HepG2 (cell line): Measurements from ENCODE around the gene ADGRG1. TPM values are rescaled to one million over a fixed set of nuclear protein-coding genes. Genes with fewer than 3 reads are reported as not detected.

ENCODE experiments used
- ATAC-seq: fragments of 200-7000 bp; cut with Tn5 transposase; 3 replicates; pipeline ENCODE4 v1.9.1; 2020; ENCODE audit warnings: mild to moderate bottlenecking, moderate library complexity
- BruUV-seq: library from RNA; stranded (reverse); fragments of 400-500 nt; replicated peaks from 2 replicates; lab custom pipeline; 2021; lab: Mats Ljungman, UMichigan
- CTCF ChIA-PET: fragments of 300-600 bp; formaldehyde crosslinking; extraction: SDS; loops from one replicate; lab custom pipeline; 2021; ENCODE audit warnings: low total read pairs, inconsistent platforms, low intra/inter-chr PET ratio; lab: Yijun Ruan, JAX
- POLR2A ChIA-PET: fragments of 350-600 bp; sonication (Branson Sonifier 250); formaldehyde crosslinking; loops from one replicate; lab custom pipeline; 2020; ENCODE audit warnings: antibody characterized with exemption, inconsistent platforms; lab: Yijun Ruan, JAX
- DNase-seq: peaks from one replicate; pipeline ENCODE4 v3.0.0-alpha.2; 2015; ENCODE audit warnings: low spot score
- FAIRE-seq: peaks from 3 replicates; lab custom pipeline; 2011; peaks lifted over from hg19 to GRCh38; lab: Jason Lieb, UNC
- H2AFZ ChIP-seq: one replicate; pipeline ENCODE4 v1.6.1; 2011; ENCODE audit warnings: low read length, inconsistent platforms
- H3K27ac ChIP-seq: fragments of 300-600 bp; 3 replicates; pipeline ENCODE4 v1.8.0; 2011; ENCODE audit warnings: mixed run types, mild to moderate bottlenecking, mixed read lengths, low read length, inconsistent platforms; ENCODE audit not compliant: insufficient read depth; ENCODE audit errors: extremely low read length
- H3K27me3 ChIP-seq, 2 experiments: fragments of 200-600 bp in 1 of 2; 2 replicates in 1 of 2; 3 replicates in 1 of 2; pipeline versions ENCODE4 v1.6.0 to v1.8.0; 2011; ENCODE audit warnings: low read length in 2 of 2, mild to moderate bottlenecking in 2 of 2, moderate library complexity in 2 of 2, inconsistent platforms in 1 of 2; ENCODE audit not compliant: insufficient read depth in 2 of 2, control insufficient read depth in 1 of 2
- H3K36me3 ChIP-seq, 2 experiments: fragments of 200-600 bp in 1 of 2; replicated peaks in 1 of 2; 2 replicates in 1 of 2; 3 replicates in 1 of 2; pipeline versions ENCODE4 v1.5.1 to v1.8.0; 2011; ENCODE audit warnings: low read length in 2 of 2, inconsistent platforms in 1 of 2; ENCODE audit not compliant: insufficient read depth in 2 of 2, control insufficient read depth in 1 of 2
- H3K4me1 ChIP-seq: 2 replicates; pipeline ENCODE4 v1.5.1; 2012; ENCODE audit warnings: low read length, inconsistent platforms; ENCODE audit not compliant: insufficient read depth
- H3K4me2 ChIP-seq: 2 replicates; pipeline ENCODE4 v1.6.0; 2011; ENCODE audit warnings: low read depth, low read length, inconsistent platforms
- H3K4me3 ChIP-seq, 3 experiments: fragments of 200-600 bp in 1 of 3; sonication (generic), shearing (Covaris generic) in 1 of 3; replicated peaks in 1 of 3; 2 replicates each; pipeline ENCODE4 v1.5.1; 2011 to 2016; ENCODE audit warnings: low read length in 3 of 3, inconsistent platforms in 2 of 3, low read depth in 2 of 3, mild to moderate bottlenecking in 2 of 3, control low read depth in 1 of 3, mixed read lengths in 1 of 3; ENCODE audit not compliant: insufficient read depth in 1 of 3
- H3K79me2 ChIP-seq: one replicate; pipeline ENCODE4 v1.6.1; 2011; ENCODE audit warnings: low read length, inconsistent platforms; ENCODE audit not compliant: insufficient read depth
- H3K9ac ChIP-seq: 2 replicates; pipeline ENCODE4 v1.6.0; 2011; ENCODE audit warnings: mild to moderate bottlenecking, low read depth, low read length, inconsistent platforms; ENCODE audit not compliant: insufficient read depth
- H3K9me3 ChIP-seq: 2 replicates; pipeline ENCODE4 v1.5.1; 2012; ENCODE audit warnings: mild to moderate bottlenecking, low read length
- H4K20me1 ChIP-seq: 2 replicates; pipeline ENCODE4 v1.6.0; 2011; ENCODE audit warnings: inconsistent platforms, mild to moderate bottlenecking, low read length, moderate library complexity; ENCODE audit not compliant: insufficient read depth
- CSRNP2 ChIP-seq: sonication (generic); formaldehyde crosslinking; conservative IDR thresholded peaks from 2 replicates; pipeline ENCODE4 v1.8.0; 2022; ENCODE audit warnings: low read depth, missing genetic modification reagents
- HOXA9 ChIP-seq: sonication (generic); formaldehyde crosslinking; IDR thresholded peaks from 2 replicates; pipeline ENCODE4 v1.8.1; 2022; ENCODE audit warnings: missing genetic modification reagents, mild to moderate bottlenecking, moderate library complexity, borderline replicate concordance
- NFE2L1 ChIP-seq: sonication (generic); formaldehyde crosslinking; IDR thresholded peaks from 2 replicates; pipeline ENCODE4 v1.4.0; 2020; ENCODE audit warnings: missing genetic modification reagents, mild to moderate bottlenecking, borderline replicate concordance
- ZNF550 ChIP-seq: sonication (generic); formaldehyde crosslinking; IDR thresholded peaks from 2 replicates; pipeline ENCODE4 v1.4.0; 2020; ENCODE audit warnings: mild to moderate bottlenecking, missing genetic modification reagents, borderline replicate concordance
- ZNF768 ChIP-seq: sonication (generic); formaldehyde crosslinking; IDR thresholded peaks from 2 replicates; pipeline ENCODE4 v1.4.0; 2020; ENCODE audit warnings: missing genetic modification reagents
- WGBS: methylation state at CpG from one replicate; pipeline ENCODE4 v1.1.6; 2017; ENCODE audit warnings: low lambda C conversion rate; 5-methylcytosine and 5-hydroxymethylcytosine counted together
- in situ Hi-C: cut with HindIII; loops from 2 replicates; pipeline ENCODE4 v1.10.0; 2017; ENCODE audit warnings: low pct_unique_long_range_greater_than_20kb; ENCODE audit not compliant: extremely low pct_ligation_motif_present
- intact Hi-C: fragments of 100-400 bp; cut with micrococcal nuclease; formaldehyde crosslinking; loops from one replicate; pipeline ENCODE4 v1.10.0; 2022; ENCODE audit not compliant: unreplicated experiment
- polyA plus RNA-seq, 8 experiments: library from polyadenylated mRNA; depleted of rRNA in 3 of 8; stranded (reverse) in 7 of 8; unstranded in 1 of 8; fragments of >200 nt; fragmentation: Illumina TruSeq in 4 of 8; extraction: Trizol in 4 of 8; gene quantifications; 2 replicates each; pipeline versions ENCODE4 v1.2.1 to v1.2.3, GENCODE V29; 2011 to 2016; ENCODE audit warnings: low read depth in 4 of 8, missing spikeins in 1 of 8, mixed read lengths in 1 of 8; ENCODE audit not compliant: insufficient read depth in 1 of 8
- total RNA-seq, 5 experiments: library from RNA; depleted of rRNA; stranded (reverse); fragments of >200 nt; fragmentation: Illumina TruSeq; extraction: Trizol; gene quantifications; 2 replicates each; pipeline ENCODE4 v1.2.3, GENCODE V29; 2016; ENCODE audit warnings: low read depth in 1 of 5
- TF ChIP-seq, protein P1 (sequence below): sonication (generic); formaldehyde crosslinking; IDR thresholded peaks from 2 replicates; pipeline ENCODE4 v1.5.0; 2020; ENCODE audit warnings: missing genetic modification reagents

Gene ADGRG1
- total and polyA plus RNA-seq, 2 of the 13 experiments (the other 11 are each of a cell fraction or from before 2014, with no cell fraction given), result 2.7 to 5.9 TPM

DNA sequence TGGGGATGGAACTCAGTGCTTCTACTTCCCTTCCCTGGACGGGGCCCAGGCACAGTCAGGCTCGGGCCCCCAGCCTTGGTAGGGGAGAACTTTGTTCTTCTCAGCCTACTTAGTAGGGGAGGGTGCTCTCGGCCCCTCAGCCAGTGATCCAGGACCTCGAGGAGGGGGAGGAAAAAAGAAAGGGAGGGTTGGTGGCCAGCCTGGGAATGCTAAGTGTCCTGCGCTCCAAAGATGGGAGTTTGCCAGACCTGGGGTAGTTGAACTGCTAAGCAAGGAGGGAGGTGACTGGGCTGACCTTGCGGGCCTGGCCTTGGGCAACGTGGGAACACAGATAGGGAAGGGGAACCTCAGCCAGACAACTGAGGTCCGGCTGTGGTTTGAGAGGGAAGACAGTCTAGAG lies 12.2 kb downstream of the ADGRG1 start:
- Histone ChIP-seq H3K4me3 (no peak overlapping the region), H3K9ac (no peak overlapping the region), H3K79me2 (no peaks in the 10 kb centered on the region), H3K4me1 (peaks cover 73% of the 10 kb centered on the region), H3K27me3 (no peaks in the 10 kb centered on the region), H3K27ac (no peak overlapping the region), H2AFZ (no peak overlapping the region), H3K9me3 (no peaks in the 10 kb centered on the region), H3K36me3 (no peaks in the 10 kb centered on the region), H3K4me2 (no peak overlapping the region), H4K20me1 (no peaks in the 10 kb centered on the region)
- POLR2A ChIA-PET, result interaction anchor here (1.1 to 1.2 kb wide), 3 partner anchors 17 to 95 kb away, joined by 3 read pairs; no protein-coding TSS in a partner anchor
- BruUV-seq, result no TSS peak
- in situ Hi-C loops, result no loop called here
- DNase-seq, result no peak
- intact Hi-C loops, result no loop called here
- WGBS, result 42% methylated on average over 8 of the region's 8 CpGs
- peak; percentile 7; the same call in 1 of the 3 replicates for ATAC-seq
- no peak for FAIRE-seq
- CTCF ChIA-PET, result interaction anchor here (2.2 kb wide), 1 partner anchor 8 kb away, joined by 5 read pairs; no protein-coding TSS in a partner anchor
- TF ChIP-seq ZNF550 (CRISPR knock-in tag) (0 out of 2 replicates have a peak, but pooled peaks have one; percentile 41), NFE2L1 (CRISPR knock-in tag) (no peak)
- TF ChIP-seq, protein P1, sequence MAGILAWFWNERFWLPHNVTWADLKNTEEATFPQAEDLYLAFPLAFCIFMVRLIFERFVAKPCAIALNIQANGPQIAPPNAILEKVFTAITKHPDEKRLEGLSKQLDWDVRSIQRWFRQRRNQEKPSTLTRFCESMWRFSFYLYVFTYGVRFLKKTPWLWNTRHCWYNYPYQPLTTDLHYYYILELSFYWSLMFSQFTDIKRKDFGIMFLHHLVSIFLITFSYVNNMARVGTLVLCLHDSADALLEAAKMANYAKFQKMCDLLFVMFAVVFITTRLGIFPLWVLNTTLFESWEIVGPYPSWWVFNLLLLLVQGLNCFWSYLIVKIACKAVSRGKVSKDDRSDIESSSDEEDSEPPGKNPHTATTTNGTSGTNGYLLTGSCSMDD (CRISPR knock-in tag), result no peak

DNA sequence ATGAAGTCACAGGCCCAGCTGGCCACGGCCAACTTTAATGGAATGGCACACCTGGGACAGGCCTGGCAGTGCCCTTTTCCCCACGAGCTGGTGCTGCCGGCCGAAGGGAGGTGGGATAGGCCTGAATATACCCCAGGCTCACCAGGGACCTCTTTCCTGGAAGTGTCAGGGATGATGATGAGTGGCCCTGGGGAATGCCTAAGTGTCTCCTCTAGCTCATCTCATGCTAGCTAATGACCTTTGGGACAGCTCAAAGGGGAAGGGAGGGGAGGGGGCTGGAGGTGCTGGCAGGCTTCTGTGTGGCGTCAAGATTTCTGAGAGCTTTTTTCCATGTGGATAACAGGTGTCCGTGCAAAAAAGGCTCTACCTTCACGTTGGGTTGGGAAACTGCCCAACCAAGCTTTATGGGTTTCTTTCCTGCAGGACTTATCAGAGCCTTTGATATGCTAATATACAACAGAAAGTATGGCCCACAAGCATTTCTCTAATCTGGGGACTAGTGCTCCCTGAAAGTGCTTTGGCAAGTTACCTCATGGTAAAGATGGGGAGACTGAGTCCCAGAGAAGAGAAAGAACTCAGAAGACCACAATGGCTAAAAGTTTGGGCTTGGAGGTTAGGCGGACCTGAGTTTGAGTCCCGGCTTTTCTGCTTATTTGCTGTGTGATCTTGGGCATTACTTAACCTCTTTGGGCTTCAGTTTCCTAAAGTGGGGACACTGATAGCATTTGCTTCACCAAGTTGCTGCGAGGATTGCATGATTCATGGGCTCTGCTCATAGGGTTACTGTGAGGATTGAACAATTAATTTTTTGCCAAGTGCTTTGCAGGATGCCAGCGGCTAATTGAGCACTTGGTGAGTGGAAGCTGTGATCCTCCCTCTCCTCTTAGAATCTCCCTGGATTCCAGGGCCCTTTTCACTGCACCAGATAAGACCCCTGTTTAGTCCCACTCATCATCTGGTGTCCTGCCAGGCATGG lies 14.0 kb downstream of the ADGRG1 start:
- Histone ChIP-seq H3K36me3 (no peaks in the 10 kb centered on the region), H3K4me1 (peaks cover 66% of the 10 kb centered on the region), H3K4me2 (no peak overlapping the region), H2AFZ (no peak overlapping the region), H3K27me3 (no peaks in the 10 kb centered on the region), H3K9me3 (no peaks in the 10 kb centered on the region), H3K27ac (no peak overlapping the region), H3K9ac (no peak overlapping the region), H4K20me1 (no peaks in the 10 kb centered on the region), H3K4me3 (no peak overlapping the region), H3K79me2 (no peaks in the 10 kb centered on the region)
- DNase-seq, result no peak
- in situ Hi-C loops, result no loop called here
- ChIA-PET POLR2A (interaction anchor here (1.5 to 1.6 kb wide), 2 partner anchors 7 to 51 kb away, joined by 3 to 6 read pairs; no protein-coding TSS in a partner anchor), CTCF (no interaction called here)
- intact Hi-C loops, result no loop called here
- no peak for FAIRE-seq
- 79% methylated on average over 11 of the region's 11 CpGs for WGBS
- BruUV-seq, result no TSS peak
- ATAC-seq, result no peak
- TF ChIP-seq CSRNP2 (CRISPR knock-in tag) (no peak), HOXA9 (CRISPR knock-in tag) (no peak), ZNF768 (CRISPR knock-in tag) (no peak)
